SK-N-SH (cell line): Measurements from ENCODE around the gene SMARCA2. TPM values are rescaled to one million over a fixed set of nuclear protein-coding genes. Genes with fewer than 3 reads are reported as not detected.

ENCODE experiments used
- CTCF ChIA-PET: fragments of 300-600, 350-600 bp; formaldehyde crosslinking; extraction: SDS; loops from one replicate; lab custom pipeline; 2021; lab: Yijun Ruan, JAX
- POLR2A ChIA-PET: fragments of 350-600 bp; sonication (Branson Sonifier 250); formaldehyde crosslinking; extraction: SDS; loops from one replicate; lab custom pipeline; 2020; ENCODE audit warnings: antibody characterized with exemption, inconsistent platforms; lab: Yijun Ruan, JAX
- DNase-seq: peaks from one replicate; pipeline ENCODE4 v3.0.0; 2012
- H2AFZ ChIP-seq: fragments of 200-600 bp; sonication (generic); 2 replicates; pipeline ENCODE4 v1.8.1; 2016; ENCODE audit warnings: antibody characterized with exemption, mild to moderate bottlenecking, low read depth
- H3F3A ChIP-seq: fragments of 200-600 bp; sonication (generic); replicated peaks from 2 replicates; pipeline ENCODE3; 2016; ENCODE audit warnings: antibody characterized with exemption, mild to moderate bottlenecking; ENCODE audit not compliant: insufficient read depth
- H3K27ac ChIP-seq, 2 experiments: fragments of 200-500 bp in 1 of 2; fragments of 200-600 bp in 1 of 2; sonication (Bioruptor generic) in 1 of 2; sonication (generic), shearing (Covaris generic) in 1 of 2; 2 replicates each; pipeline versions ENCODE4 v1.5.1 to v1.6.1; 2014 to 2016; ENCODE audit warnings: low read depth in 2 of 2, inconsistent platforms in 1 of 2, low read length in 1 of 2, mild to moderate bottlenecking in 1 of 2, mixed read lengths in 1 of 2
- H3K27me3 ChIP-seq: fragments of 200-600 bp; sonication (generic), shearing (Covaris generic); 2 replicates; pipeline ENCODE4 v1.6.1; 2016; ENCODE audit warnings: mixed run types; ENCODE audit not compliant: insufficient read depth
- H3K36me3 ChIP-seq, 2 experiments: fragments of 200-500 bp in 1 of 2; fragments of 200-600 bp in 1 of 2; sonication (Bioruptor generic) in 1 of 2; sonication (generic) in 1 of 2; replicated peaks in 1 of 2; 2 replicates each; pipeline versions ENCODE3 to v1.5.1; 2014 to 2016; ENCODE audit warnings: low read length in 1 of 2, mild to moderate bottlenecking in 1 of 2; ENCODE audit not compliant: insufficient read depth in 2 of 2, control insufficient read depth in 1 of 2
- H3K4me1 ChIP-seq, 2 experiments: fragments of 200-500 bp in 1 of 2; fragments of 200-600 bp in 1 of 2; sonication (Bioruptor generic) in 1 of 2; sonication (generic), shearing (Covaris generic) in 1 of 2; 2 replicates each; pipeline versions ENCODE4 v1.5.1 to v1.6.1; 2014 to 2016; ENCODE audit warnings: low read depth in 1 of 2, low read length in 1 of 2, mixed run types in 1 of 2; ENCODE audit not compliant: insufficient read depth in 2 of 2, control insufficient read depth in 1 of 2
- H3K4me2 ChIP-seq: fragments of 200-600 bp; sonication (generic), shearing (Covaris generic); 2 replicates; pipeline ENCODE4 v1.6.1; 2017; ENCODE audit warnings: mixed run types
- H3K4me3 ChIP-seq, 2 experiments: fragments of 200-500 bp in 1 of 2; fragments of 200-600 bp in 1 of 2; sonication (Bioruptor generic) in 1 of 2; sonication (generic), shearing (Covaris generic) in 1 of 2; 2 replicates each; pipeline versions ENCODE4 v1.5.1 to v1.8.1; 2014 to 2016; ENCODE audit warnings: low read depth in 2 of 2, inconsistent platforms in 1 of 2, low read length in 1 of 2, mild to moderate bottlenecking in 1 of 2, mixed read lengths in 1 of 2, moderate library complexity in 1 of 2
- H3K79me2 ChIP-seq: fragments of 200-600 bp; sonication (generic); 2 replicates; pipeline ENCODE4 v1.8.1; 2017; ENCODE audit warnings: mild to moderate bottlenecking; ENCODE audit not compliant: insufficient read depth
- H3K9ac ChIP-seq: fragments of 200-600 bp; sonication (generic); 2 replicates; pipeline ENCODE4 v1.6.1; 2017; ENCODE audit warnings: mixed run types
- H3K9me2 ChIP-seq: fragments of 200-600 bp; sonication (generic); 2 replicates; pipeline ENCODE4 v1.6.1; 2017; ENCODE audit warnings: mixed run types
- H3K9me3 ChIP-seq: fragments of 200-600 bp; sonication (generic); 2 replicates; pipeline ENCODE4 v1.6.1; 2017; ENCODE audit warnings: mixed run types, mild to moderate bottlenecking, moderate library complexity
- H4K20me1 ChIP-seq: fragments of 200-600 bp; sonication (generic); 2 replicates; pipeline ENCODE4 v1.6.1; 2017; ENCODE audit warnings: mild to moderate bottlenecking, mixed run types; ENCODE audit not compliant: insufficient read depth
- EP300 ChIP-seq, 2 experiments: IDR thresholded peaks; 2 replicates each; pipeline versions ENCODE4 v1.4.0 to v1.6.1; 2012; ENCODE audit warnings: borderline replicate concordance in 1 of 2, low read depth in 1 of 2, low read length in 1 of 2
- EZH2phosphoT487 ChIP-seq: fragments of 200-600 bp; sonication (generic); IDR thresholded peaks from 2 replicates; pipeline ENCODE4 v1.6.1; 2017; ENCODE audit warnings: low read depth, mixed run types, mild to moderate bottlenecking, antibody characterized with exemption, moderate library complexity, borderline replicate concordance
- FOSL2 ChIP-seq: IDR thresholded peaks from 2 replicates; pipeline ENCODE4 v1.4.0; 2012; ENCODE audit warnings: low read depth, mild to moderate bottlenecking, moderate library complexity, borderline replicate concordance
- FOXM1 ChIP-seq: IDR thresholded peaks from 2 replicates; pipeline ENCODE4 v1.4.0; 2012; ENCODE audit warnings: low read depth, mild to moderate bottlenecking
- GABPA ChIP-seq: IDR thresholded peaks from 2 replicates; pipeline ENCODE4 v1.4.0; 2012; ENCODE audit warnings: low read depth, mild to moderate bottlenecking
- JUND ChIP-seq: IDR thresholded peaks from 2 replicates; pipeline ENCODE4 v1.4.0; 2012
- MEF2A ChIP-seq: IDR thresholded peaks from 2 replicates; pipeline ENCODE4 v1.4.0; 2012; ENCODE audit warnings: low read depth, borderline replicate concordance
- MXI1 ChIP-seq: IDR thresholded peaks from 2 replicates; pipeline ENCODE4 v1.6.1; 2012; ENCODE audit warnings: mild to moderate bottlenecking, low read depth, low read length, improper control_type of control experiment
- POLR2AphosphoS5 ChIP-seq: IDR thresholded peaks from 2 replicates; pipeline ENCODE4 v1.6.1; 2012; ENCODE audit warnings: low read depth, low read length
- SIN3A ChIP-seq: IDR thresholded peaks from 2 replicates; pipeline ENCODE4 v1.6.1; 2012; ENCODE audit warnings: low read depth, mild to moderate bottlenecking, low read length, moderate library complexity, borderline replicate concordance
- SMC3 ChIP-seq: IDR thresholded peaks from 2 replicates; pipeline ENCODE4 v1.6.1; 2012; ENCODE audit warnings: low read depth, low read length, improper control_type of control experiment
- TAF1 ChIP-seq: IDR thresholded peaks from 2 replicates; pipeline ENCODE4 v1.6.1; 2012; ENCODE audit warnings: low read depth, mild to moderate bottlenecking, low read length, moderate library complexity, borderline replicate concordance
- TEAD4 ChIP-seq: IDR thresholded peaks from 2 replicates; pipeline ENCODE4 v1.4.0; 2012; ENCODE audit warnings: mild to moderate bottlenecking, borderline replicate concordance; ENCODE audit not compliant: insufficient read depth
- YY1 ChIP-seq: IDR thresholded peaks from 2 replicates; pipeline ENCODE4 v1.4.0; 2012; ENCODE audit warnings: low read depth, mild to moderate bottlenecking
- WGBS: methylation state at CpG from one replicate; pipeline ENCODE4 v1.1.6; 2017; ENCODE audit warnings: low lambda C conversion rate; 5-methylcytosine and 5-hydroxymethylcytosine counted together
- polyA plus RNA-seq, 3 experiments: library from polyadenylated mRNA; depleted of rRNA; stranded (reverse); fragments of >200 nt; gene quantifications; 2 replicates each; pipeline ENCODE4 v1.2.3, GENCODE V29; 2012
- TF ChIP-seq, protein P1 (sequence below): fragments of 200-600 bp; sonication (generic); IDR thresholded peaks from 2 replicates; pipeline ENCODE4 v1.6.1; 2017; ENCODE audit warnings: antibody characterized with exemption, mild to moderate bottlenecking, moderate library complexity
- TF ChIP-seq, protein P2 (sequence below): IDR thresholded peaks from 2 replicates; pipeline ENCODE4 v1.6.1; 2012; ENCODE audit warnings: mild to moderate bottlenecking, low read depth, low read length, moderate library complexity
- TF ChIP-seq, protein P3 (sequence below): IDR thresholded peaks from 2 replicates; pipeline ENCODE4 v1.4.0; 2012; ENCODE audit warnings: low read depth, borderline replicate concordance
- TF ChIP-seq, protein P4 (sequence below): fragments of 150-350 bp; IDR thresholded peaks from 2 replicates; pipeline ENCODE4 v1.6.1; 2016; ENCODE audit warnings: mild to moderate bottlenecking, low read depth, low read length
- TF ChIP-seq, protein P5 (sequence below): IDR thresholded peaks from 2 replicates; pipeline ENCODE4; 2012
- TF ChIP-seq, protein P6 (sequence below): IDR thresholded peaks from 2 replicates; pipeline ENCODE4 v1.4.0; 2012; ENCODE audit warnings: low read depth, borderline replicate concordance

Gene SMARCA2
- polyA plus RNA-seq, 1 of the 3 experiments (the other 2 are of a cell fraction), result 17.4 TPM

DNA sequence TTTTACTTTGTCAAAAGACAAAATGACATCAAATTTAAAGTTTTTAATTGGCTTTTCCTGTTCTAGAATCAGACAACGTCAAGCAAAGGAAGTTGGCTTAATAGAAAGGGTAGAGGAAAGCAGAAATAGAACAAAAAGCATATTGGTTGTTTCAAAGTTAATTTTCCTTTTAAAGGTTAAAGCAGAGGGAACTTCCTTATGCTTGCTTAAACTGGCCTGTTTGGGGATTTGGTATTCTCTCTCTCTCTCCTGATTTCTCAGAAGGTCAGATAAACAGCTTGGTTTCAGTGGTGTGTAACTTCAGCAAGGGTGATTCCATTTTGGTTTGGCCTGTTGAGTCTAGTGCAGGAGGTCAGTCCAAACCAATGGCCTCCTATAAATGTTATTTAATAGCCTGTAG, 127.1 kb downstream of the SMARCA2 start:
- no peaks in the 10 kb centered on the region for H3F3A ChIP-seq
- H3K27me3 ChIP-seq, result no peaks in the 10 kb centered on the region
- no peak overlapping the region for H3K27ac ChIP-seq
- POLR2A ChIA-PET, result no interaction called here
- CTCF ChIA-PET, result interaction anchor here (0.8 to 3.0 kb wide), 2 partner anchors 10 to 715 kb away, joined by 3 to 11 read pairs; no protein-coding TSS in a partner anchor
- TF ChIP-seq, protein P1, sequence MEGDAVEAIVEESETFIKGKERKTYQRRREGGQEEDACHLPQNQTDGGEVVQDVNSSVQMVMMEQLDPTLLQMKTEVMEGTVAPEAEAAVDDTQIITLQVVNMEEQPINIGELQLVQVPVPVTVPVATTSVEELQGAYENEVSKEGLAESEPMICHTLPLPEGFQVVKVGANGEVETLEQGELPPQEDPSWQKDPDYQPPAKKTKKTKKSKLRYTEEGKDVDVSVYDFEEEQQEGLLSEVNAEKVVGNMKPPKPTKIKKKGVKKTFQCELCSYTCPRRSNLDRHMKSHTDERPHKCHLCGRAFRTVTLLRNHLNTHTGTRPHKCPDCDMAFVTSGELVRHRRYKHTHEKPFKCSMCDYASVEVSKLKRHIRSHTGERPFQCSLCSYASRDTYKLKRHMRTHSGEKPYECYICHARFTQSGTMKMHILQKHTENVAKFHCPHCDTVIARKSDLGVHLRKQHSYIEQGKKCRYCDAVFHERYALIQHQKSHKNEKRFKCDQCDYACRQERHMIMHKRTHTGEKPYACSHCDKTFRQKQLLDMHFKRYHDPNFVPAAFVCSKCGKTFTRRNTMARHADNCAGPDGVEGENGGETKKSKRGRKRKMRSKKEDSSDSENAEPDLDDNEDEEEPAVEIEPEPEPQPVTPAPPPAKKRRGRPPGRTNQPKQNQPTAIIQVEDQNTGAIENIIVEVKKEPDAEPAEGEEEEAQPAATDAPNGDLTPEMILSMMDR, result no peak
- no peak for TF ChIP-seq JUND
- TF ChIP-seq EP300 (IDR thresholded peaks at IDR 0.05; ENCODE audit: borderline replicate concordance in 1 of 2, low read depth in 1 of 2, low read length in 1 of 2), result no peak
- TF ChIP-seq MXI1, result no peak
- TF ChIP-seq, protein P2, sequence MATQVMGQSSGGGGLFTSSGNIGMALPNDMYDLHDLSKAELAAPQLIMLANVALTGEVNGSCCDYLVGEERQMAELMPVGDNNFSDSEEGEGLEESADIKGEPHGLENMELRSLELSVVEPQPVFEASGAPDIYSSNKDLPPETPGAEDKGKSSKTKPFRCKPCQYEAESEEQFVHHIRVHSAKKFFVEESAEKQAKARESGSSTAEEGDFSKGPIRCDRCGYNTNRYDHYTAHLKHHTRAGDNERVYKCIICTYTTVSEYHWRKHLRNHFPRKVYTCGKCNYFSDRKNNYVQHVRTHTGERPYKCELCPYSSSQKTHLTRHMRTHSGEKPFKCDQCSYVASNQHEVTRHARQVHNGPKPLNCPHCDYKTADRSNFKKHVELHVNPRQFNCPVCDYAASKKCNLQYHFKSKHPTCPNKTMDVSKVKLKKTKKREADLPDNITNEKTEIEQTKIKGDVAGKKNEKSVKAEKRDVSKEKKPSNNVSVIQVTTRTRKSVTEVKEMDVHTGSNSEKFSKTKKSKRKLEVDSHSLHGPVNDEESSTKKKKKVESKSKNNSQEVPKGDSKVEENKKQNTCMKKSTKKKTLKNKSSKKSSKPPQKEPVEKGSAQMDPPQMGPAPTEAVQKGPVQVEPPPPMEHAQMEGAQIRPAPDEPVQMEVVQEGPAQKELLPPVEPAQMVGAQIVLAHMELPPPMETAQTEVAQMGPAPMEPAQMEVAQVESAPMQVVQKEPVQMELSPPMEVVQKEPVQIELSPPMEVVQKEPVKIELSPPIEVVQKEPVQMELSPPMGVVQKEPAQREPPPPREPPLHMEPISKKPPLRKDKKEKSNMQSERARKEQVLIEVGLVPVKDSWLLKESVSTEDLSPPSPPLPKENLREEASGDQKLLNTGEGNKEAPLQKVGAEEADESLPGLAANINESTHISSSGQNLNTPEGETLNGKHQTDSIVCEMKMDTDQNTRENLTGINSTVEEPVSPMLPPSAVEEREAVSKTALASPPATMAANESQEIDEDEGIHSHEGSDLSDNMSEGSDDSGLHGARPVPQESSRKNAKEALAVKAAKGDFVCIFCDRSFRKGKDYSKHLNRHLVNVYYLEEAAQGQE, result no peak
- TF ChIP-seq GABPA, result no peak
- no peak for TF ChIP-seq MEF2A
- TF ChIP-seq FOXM1, result no peak
- no peak for TF ChIP-seq SIN3A
- no peak for TF ChIP-seq TEAD4
- TF ChIP-seq, protein P3, sequence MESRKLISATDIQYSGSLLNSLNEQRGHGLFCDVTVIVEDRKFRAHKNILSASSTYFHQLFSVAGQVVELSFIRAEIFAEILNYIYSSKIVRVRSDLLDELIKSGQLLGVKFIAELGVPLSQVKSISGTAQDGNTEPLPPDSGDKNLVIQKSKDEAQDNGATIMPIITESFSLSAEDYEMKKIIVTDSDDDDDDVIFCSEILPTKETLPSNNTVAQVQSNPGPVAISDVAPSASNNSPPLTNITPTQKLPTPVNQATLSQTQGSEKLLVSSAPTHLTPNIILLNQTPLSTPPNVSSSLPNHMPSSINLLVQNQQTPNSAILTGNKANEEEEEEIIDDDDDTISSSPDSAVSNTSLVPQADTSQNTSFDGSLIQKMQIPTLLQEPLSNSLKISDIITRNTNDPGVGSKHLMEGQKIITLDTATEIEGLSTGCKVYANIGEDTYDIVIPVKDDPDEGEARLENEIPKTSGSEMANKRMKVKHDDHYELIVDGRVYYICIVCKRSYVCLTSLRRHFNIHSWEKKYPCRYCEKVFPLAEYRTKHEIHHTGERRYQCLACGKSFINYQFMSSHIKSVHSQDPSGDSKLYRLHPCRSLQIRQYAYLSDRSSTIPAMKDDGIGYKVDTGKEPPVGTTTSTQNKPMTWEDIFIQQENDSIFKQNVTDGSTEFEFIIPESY, result no peak
- no peak for TF ChIP-seq SMC3
- no peak for TF ChIP-seq POLR2AphosphoS5
- TF ChIP-seq, protein P4, sequence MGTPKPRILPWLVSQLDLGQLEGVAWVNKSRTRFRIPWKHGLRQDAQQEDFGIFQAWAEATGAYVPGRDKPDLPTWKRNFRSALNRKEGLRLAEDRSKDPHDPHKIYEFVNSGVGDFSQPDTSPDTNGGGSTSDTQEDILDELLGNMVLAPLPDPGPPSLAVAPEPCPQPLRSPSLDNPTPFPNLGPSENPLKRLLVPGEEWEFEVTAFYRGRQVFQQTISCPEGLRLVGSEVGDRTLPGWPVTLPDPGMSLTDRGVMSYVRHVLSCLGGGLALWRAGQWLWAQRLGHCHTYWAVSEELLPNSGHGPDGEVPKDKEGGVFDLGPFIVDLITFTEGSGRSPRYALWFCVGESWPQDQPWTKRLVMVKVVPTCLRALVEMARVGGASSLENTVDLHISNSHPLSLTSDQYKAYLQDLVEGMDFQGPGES, result no peak
- TF ChIP-seq EZH2phosphoT487, result no peak
- TF ChIP-seq YY1, result no peak
- TF ChIP-seq, protein P5, sequence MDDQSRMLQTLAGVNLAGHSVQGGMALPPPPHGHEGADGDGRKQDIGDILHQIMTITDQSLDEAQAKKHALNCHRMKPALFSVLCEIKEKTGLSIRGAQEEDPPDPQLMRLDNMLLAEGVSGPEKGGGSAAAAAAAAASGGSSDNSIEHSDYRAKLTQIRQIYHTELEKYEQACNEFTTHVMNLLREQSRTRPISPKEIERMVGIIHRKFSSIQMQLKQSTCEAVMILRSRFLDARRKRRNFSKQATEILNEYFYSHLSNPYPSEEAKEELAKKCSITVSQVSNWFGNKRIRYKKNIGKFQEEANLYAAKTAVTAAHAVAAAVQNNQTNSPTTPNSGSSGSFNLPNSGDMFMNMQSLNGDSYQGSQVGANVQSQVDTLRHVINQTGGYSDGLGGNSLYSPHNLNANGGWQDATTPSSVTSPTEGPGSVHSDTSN, result no peak
- TF ChIP-seq TAF1, result no peak
- TF ChIP-seq FOSL2, result no peak
- TF ChIP-seq, protein P6, sequence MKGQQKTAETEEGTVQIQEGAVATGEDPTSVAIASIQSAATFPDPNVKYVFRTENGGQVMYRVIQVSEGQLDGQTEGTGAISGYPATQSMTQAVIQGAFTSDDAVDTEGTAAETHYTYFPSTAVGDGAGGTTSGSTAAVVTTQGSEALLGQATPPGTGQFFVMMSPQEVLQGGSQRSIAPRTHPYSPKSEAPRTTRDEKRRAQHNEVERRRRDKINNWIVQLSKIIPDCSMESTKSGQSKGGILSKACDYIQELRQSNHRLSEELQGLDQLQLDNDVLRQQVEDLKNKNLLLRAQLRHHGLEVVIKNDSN, result no peak
- no peaks in the 10 kb centered on the region for H3K9me3 ChIP-seq
- H3K4me3 ChIP-seq, result no peak overlapping the region
- H3K4me1 ChIP-seq, result no peaks in the 10 kb centered on the region
- H4K20me1 ChIP-seq, result no peaks in the 10 kb centered on the region
- DNase-seq, result no peak
- no peaks in the 10 kb centered on the region for H3K36me3 ChIP-seq
- H3K9ac ChIP-seq, result no peak overlapping the region
- H3K79me2 ChIP-seq, result no peaks in the 10 kb centered on the region
- 86% methylated on average over 1 of the region's 1 CpG for WGBS
- H2AFZ ChIP-seq, result no peak overlapping the region
- H3K9me2 ChIP-seq, result no peaks in the 10 kb centered on the region
- H3K4me2 ChIP-seq, result no peak overlapping the region
